Spinal cord (tissue), 10 donors: ENCODE data around the gene MORN4. TPM values are rescaled to one million over a fixed set of nuclear protein-coding genes. Genes with fewer than 3 reads are reported as not detected.
"Not testable (repeated sequence)": the region's sequence is repeated elsewhere in the genome, so short reads cannot be mapped to it uniquely, and the experiment has no call there.

Experiments
- DNase-seq, 6 donors: peaks; one replicate each; pipeline versions ENCODE4 v3.0.0 to v3.0.0-alpha.2; 2013 to 2015; ENCODE audit warnings: low spot score in 6 of 6, low read depth in 4 of 6
- H3K27ac ChIP-seq: one replicate; pipeline ENCODE4 v1.5.1; 2013; ENCODE audit warnings: low read depth, low read length, control low read depth
- H3K27me3 ChIP-seq: one replicate; pipeline ENCODE4 v1.6.1; 2013; ENCODE audit warnings: low read length; ENCODE audit not compliant: control insufficient read depth, insufficient read depth
- H3K36me3 ChIP-seq: one replicate; pipeline ENCODE4 v1.6.1; 2013; ENCODE audit warnings: low read length; ENCODE audit not compliant: control insufficient read depth, insufficient read depth
- H3K4me1 ChIP-seq: one replicate; pipeline ENCODE4 v1.6.1; 2013; ENCODE audit warnings: low read length; ENCODE audit not compliant: control insufficient read depth, insufficient read depth
- H3K4me3 ChIP-seq: one replicate; pipeline ENCODE4 v1.5.1; 2013; ENCODE audit warnings: low read depth, low read length, control low read depth
- H3K9me3 ChIP-seq: one replicate; pipeline ENCODE4 v1.6.1; 2013; ENCODE audit warnings: low read length; ENCODE audit not compliant: control insufficient read depth, insufficient read depth
- WGBS: methylation state at CpG from one replicate; pipeline ENCODE4 v1.1.5; 2013; ENCODE audit warnings: missing lambda C conversion rate; ENCODE audit not compliant: insufficient coverage; 5-methylcytosine and 5-hydroxymethylcytosine counted together
- polyA plus RNA-seq, 2 donors: library from polyadenylated mRNA; unstranded; fragments of 120-200 nt; gene quantifications; one replicate each; pipeline ENCODE4 v1.2.1, GENCODE V29; 2013; ENCODE audit not compliant: insufficient read length in 2 of 2
- total RNA-seq, 2 donors: library from RNA; depleted of rRNA in 1 of 2; stranded (reverse); fragments of 120-200 nt in 1 of 2; fragments of >200 nt in 1 of 2; gene quantifications; one replicate each; pipeline versions ENCODE4 v1.2.3 to v1.2.4, GENCODE V29; 2013 to 2014
- donor health status: healthy.

MORN4 gene
- total and polyA plus RNA-seq, 4 donors: 19.2 to 45.7 (median 35.9) TPM

DNA sequence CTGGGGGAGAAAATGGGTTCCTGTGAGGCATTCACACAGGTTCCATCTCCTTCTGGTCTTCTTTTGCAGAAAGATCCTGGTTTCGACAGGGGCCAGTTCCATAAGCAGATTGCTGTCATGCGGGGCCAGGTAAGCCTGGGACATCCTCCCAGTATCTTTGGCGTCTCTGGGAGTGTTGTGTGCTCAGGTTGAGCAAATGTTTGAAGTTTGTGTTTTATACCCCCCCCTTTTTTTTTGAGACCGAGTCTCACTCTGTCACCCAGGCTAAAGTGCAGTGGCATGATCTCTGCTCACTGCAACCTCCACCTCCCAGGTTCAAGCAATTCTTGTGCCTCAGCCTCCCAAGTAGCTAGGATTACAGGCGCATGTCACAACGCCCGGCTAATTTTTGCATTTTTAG, 33.7 kb upstream of the MORN4 start:
- no peak for DNase-seq
- 96% methylated on average over 4 of the region's 7 CpGs for WGBS
- H3K4me3 ChIP-seq: no peak overlapping the region
- H3K9me3 ChIP-seq: no peaks in the 10 kb centered on the region
- no peak overlapping the region for H3K27ac ChIP-seq
- peaks cover 47% of the 10 kb centered on the region for H3K36me3 ChIP-seq
- H3K27me3 ChIP-seq: no peaks in the 10 kb centered on the region
- no peaks in the 10 kb centered on the region for H3K4me1 ChIP-seq

DNA sequence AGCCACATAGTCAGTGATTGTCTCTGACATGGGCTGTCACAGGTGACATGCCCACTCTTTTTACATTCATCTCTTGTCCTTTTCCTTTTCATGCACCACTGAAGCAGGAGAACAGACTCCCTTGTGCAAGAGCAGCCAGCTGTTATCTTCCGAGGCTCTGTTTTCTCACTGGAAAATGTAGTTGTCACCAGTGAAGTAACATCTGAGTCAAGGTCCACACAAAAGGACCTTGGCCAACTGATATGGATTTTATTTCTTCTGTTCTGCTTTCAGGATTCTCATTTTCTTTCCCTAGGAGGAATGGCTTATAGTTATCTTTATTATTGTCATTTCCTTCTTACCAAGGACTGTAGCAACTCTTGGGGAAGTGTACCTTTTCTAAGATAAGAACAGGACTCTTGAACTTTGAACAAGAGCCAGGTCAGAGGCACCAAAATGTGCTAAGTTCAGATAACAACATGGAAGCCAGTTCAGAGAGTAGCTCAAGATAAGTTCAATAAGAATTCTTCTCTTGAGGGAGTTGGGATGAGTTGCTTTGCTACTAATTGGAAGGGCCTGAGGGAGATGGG, 31.1 kb upstream of the MORN4 start:
- no peak overlapping the region for H3K4me3 ChIP-seq
- no peaks in the 10 kb centered on the region for H3K27me3 ChIP-seq
- H3K36me3 ChIP-seq: peaks cover 33% of the 10 kb centered on the region
- H3K9me3 ChIP-seq: no peaks in the 10 kb centered on the region
- DNase-seq: no peak
- H3K27ac ChIP-seq: no peak overlapping the region
- H3K4me1 ChIP-seq: no peaks in the 10 kb centered on the region
- 60% methylated on average over 1 of the region's 1 CpG for WGBS

DNA sequence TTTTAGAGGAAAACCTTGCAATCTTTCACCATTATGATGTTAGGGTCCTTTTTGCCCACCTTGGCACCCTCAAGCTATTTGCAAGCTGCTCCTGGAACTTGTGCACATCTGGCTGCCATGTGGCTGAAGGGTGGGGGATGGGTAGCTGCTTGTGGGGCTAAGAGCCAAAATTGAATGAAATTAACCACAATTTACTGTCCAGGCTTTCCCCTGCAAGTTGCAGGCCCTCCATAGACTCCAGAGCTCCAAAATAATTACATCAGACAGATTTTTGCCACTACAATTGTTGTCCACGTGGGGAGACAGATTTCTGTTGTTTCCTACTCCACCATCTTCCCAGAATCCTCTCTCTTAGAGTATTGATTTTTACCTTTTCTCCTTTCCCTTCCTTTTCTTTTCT, 26.3 kb upstream of the MORN4 start:
- H3K27me3 ChIP-seq: no peaks in the 10 kb centered on the region
- no peaks in the 10 kb centered on the region for H3K4me1 ChIP-seq
- no peak overlapping the region for H3K4me3 ChIP-seq
- peak in 1 of 6 donors; percentile 13 for DNase-seq
- no peak overlapping the region for H3K27ac ChIP-seq
- H3K36me3 ChIP-seq: peaks cover 23% of the 10 kb centered on the region
- no CpG with 5 or more reads among the region's 1 CpG for WGBS
- no peaks in the 10 kb centered on the region for H3K9me3 ChIP-seq

DNA sequence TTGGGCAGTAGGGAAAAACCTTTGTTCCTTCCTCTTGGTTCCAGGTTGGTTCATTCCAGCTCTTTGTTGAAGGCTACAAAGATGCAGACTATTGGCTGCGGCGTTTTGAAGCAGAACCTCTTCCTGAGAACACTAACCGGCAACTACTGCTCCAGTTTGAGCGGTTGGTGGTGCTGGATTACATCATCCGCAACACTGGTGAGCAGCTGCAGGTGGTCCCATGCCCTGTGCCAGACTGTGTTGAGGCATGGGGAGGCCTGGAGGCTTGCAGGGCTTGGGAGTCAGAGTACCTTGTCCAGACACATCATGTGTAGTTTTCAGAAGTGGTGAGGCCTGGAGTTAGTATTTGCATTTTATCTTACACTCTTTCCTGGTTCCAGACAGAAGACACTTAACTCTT, 23.5 kb upstream of the MORN4 start:
- Histone ChIP-seq H3K4me1 (no peaks in the 10 kb centered on the region), H3K27ac (no peak overlapping the region), H3K27me3 (no peaks in the 10 kb centered on the region), H3K36me3 (peaks cover 34% of the 10 kb centered on the region), H3K4me3 (no peak overlapping the region), H3K9me3 (no peaks in the 10 kb centered on the region)
- WGBS: 98% methylated on average over 5 of the region's 5 CpGs
- no peak for DNase-seq

DNA sequence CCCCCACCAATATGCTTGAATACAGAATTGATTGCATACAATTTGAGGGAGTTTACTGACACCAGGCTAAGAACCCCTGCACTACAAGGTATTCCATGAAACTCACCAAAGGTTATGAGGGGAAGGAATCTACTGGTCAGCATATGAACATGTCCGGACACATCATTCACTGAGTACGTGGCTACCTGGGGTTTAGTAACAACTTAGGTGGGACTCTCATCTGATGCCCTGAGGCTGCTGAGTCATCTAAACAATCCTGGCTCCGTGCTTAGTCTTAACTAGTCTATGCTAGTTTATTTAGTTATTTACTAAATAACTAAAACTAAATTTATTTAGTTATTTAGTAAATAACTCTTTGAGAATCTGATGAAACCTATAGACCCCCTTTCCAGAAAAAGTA, 18.5 kb upstream of the MORN4 start:
- no peak overlapping the region for H3K4me3 ChIP-seq
- H3K4me1 ChIP-seq: no peaks in the 10 kb centered on the region
- H3K9me3 ChIP-seq: no peaks in the 10 kb centered on the region
- peaks cover 34% of the 10 kb centered on the region for H3K36me3 ChIP-seq
- no peaks in the 10 kb centered on the region for H3K27me3 ChIP-seq
- no peak for DNase-seq
- H3K27ac ChIP-seq: no peak overlapping the region
- WGBS: 100% methylated on average over 1 of the region's 3 CpGs

DNA sequence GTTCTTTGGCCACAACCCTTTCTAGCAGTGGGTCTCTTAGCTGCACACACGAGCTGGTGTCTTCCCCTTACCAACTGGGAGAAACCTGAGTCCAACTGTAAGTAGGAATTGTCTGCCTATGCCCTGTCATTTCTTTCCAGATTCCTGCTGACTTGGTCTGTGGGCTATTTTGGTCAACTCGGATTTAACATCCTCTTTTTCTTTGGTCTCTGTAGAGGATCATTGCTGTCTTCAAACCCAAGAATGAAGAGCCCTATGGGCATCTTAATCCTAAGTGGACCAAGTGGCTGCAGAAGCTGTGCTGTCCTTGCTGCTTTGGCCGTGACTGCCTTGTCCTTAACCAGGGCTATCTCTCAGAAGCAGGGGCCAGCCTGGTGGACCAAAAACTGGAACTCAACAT, 17.4 kb upstream of the MORN4 start:
- WGBS: 94% methylated on average over 2 of the region's 3 CpGs
- H3K36me3 ChIP-seq: peaks cover 37% of the 10 kb centered on the region
- no peak overlapping the region for H3K4me3 ChIP-seq
- H3K27me3 ChIP-seq: no peaks in the 10 kb centered on the region
- no peaks in the 10 kb centered on the region for H3K9me3 ChIP-seq
- no peaks in the 10 kb centered on the region for H3K4me1 ChIP-seq
- H3K27ac ChIP-seq: no peak overlapping the region
- DNase-seq: no peak

DNA sequence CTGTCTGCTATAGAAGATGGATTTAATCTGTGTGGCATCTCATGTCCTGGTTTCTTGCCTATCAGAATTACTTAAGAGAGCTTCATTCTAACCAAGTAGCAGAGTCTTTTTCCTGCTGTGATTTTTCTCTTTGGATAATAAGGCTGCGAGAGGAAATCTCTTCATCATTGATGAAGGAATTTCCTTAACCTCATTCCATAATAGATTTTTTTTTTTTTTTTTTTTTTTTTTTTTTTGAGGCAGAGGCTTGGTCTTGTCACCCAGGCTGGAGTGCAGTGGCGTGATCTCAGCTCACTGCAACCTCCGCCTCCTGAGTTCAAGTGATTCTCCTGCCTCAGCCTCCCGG, 16.1 kb upstream of the MORN4 start:
- no CpG with 5 or more reads among the region's 4 CpGs for WGBS
- not testable (repeated sequence) for H3K27ac ChIP-seq, H3K4me1 ChIP-seq

DNA sequence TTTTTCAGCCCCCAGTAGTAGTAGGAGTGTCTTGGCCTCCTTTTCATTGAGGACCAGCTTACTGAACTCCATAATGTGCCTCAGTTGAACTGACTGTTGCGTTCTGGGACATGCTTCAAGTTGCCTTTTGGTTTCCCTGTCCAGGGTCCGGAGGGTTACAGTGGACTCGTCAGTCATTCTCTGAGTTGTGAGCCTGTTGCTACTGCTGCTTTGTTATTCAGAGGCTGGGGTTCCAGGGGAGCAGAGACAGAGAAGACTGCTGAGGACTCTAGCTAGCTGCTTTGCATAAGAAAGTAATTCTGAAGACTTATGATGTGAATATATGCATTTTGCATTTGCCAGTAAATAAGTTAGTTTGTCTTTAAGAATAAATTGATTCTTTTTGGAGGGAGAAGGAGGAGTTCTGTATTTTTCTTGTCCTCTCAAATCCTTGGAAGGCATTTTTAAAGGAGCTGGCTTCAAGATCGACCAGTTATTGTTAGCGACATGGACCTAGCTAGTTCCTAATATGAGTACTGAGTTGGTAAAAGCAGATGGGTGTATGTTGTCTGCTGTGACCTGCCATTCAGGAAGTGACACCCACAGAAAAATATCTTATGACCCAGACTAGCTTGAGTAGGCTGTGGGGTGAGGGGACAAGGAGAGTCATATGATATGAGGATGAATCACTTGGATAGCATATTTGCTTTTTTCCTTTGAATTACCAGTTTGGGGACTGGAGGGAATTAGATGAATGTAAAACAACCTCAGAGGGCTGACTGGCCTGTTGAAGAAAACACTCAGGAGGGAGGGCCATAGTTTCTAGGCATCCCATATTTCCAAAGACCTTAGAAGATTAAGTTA, 15.5 kb upstream of the MORN4 start:
- 48% methylated on average over 4 of the region's 5 CpGs for WGBS
- Histone ChIP-seq H3K4me1 (no peaks in the 10 kb centered on the region), H3K4me3 (no peak overlapping the region), H3K9me3 (no peaks in the 10 kb centered on the region), H3K27ac (no peak overlapping the region), H3K36me3 (peaks cover 43% of the 10 kb centered on the region), H3K27me3 (no peaks in the 10 kb centered on the region)
- no peak for DNase-seq

More for the DNA sequence above, 16.1 kb upstream of the MORN4 start:
- H3K4me3 ChIP-seq, H3K9me3 ChIP-seq, DNase-seq, H3K27me3 ChIP-seq: not testable (repeated sequence)
- peaks cover 39% of the 10 kb centered on the region for H3K36me3 ChIP-seq

DNA sequence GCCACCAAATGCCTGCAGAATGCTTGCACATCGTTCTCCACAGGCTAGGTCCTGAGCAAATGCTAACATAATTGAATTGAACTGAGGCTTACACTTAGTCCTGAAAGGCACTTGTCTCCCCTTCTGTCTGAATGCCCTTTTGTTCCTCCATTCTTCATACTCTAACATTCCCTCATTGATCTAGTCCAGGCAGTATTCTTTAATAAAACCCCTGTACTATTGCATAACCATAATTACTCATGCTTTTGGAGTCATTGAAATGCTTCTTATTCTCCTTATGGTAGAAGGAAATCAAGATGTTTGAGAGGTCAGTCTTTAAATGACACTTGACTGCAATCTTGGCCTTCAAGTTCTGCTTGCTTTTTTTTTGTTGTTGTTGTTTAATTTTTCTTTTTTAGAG, 14.3 kb upstream of the MORN4 start:
- H3K4me1 ChIP-seq: peaks cover 4% of the 10 kb centered on the region
- WGBS: 50% methylated on average over 1 of the region's 1 CpG
- H3K27ac ChIP-seq: no peak overlapping the region
- H3K9me3 ChIP-seq: no peaks in the 10 kb centered on the region
- peaks cover 32% of the 10 kb centered on the region for H3K36me3 ChIP-seq
- no peak overlapping the region for H3K4me3 ChIP-seq
- no peak for DNase-seq
- no peaks in the 10 kb centered on the region for H3K27me3 ChIP-seq

DNA sequence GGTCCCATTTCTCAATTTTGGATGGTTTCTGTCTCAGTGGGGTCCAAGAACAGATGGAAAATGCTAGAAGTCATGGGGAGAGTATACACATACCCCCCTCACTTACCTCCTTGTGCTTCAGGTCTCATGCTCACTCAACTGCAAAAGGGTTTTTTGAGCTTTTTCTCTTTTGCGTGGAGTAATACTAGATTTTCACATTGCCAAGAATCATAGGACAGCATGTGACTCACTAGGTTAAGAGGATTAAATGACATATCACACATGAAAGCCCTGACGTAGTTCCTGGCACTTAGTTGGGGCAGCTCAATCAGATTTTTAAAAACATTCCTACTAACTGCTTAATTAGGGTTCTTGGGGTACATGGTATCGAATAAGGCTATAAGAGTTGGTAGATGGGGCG, 11.6 kb upstream of the MORN4 start:
- Histone ChIP-seq H3K27me3 (no peaks in the 10 kb centered on the region), H3K36me3 (peaks cover 17% of the 10 kb centered on the region), H3K9me3 (no peaks in the 10 kb centered on the region), H3K4me1 (peaks cover 18% of the 10 kb centered on the region), H3K27ac (no peak overlapping the region), H3K4me3 (no peak overlapping the region)
- WGBS: no CpG with 5 or more reads among the region's 4 CpGs
- no peak for DNase-seq
